ENCODE results near the gene CAPS.
A peak's percentile ranks its signal among the peaks of the same experiment; 100 is the strongest.

The CAPS gene

GRCh38 chr19:5900976-5901375 is 13.1 kb upstream of the CAPS start:
- H3K27me3 ChIP-seq (ENCODE audit: insufficient read depth, poor library complexity, severe bottlenecking) = no peaks in the 10 kb centered on the region
- TF ChIP-seq GABPA (IDR thresholded peaks at IDR 0.05; ENCODE audit: low read depth) = no peak
- TF ChIP-seq CTCF (IDR thresholded peaks at IDR 0.05; ENCODE audit: insufficient read depth, low read length) = no peak
- TF ChIP-seq POLR2AphosphoS5 (IDR thresholded peaks at IDR 0.05; ENCODE audit: low read depth) = no peak
- no peak for TF ChIP-seq SPI1 (IDR thresholded peaks at IDR 0.05; ENCODE audit: borderline replicate concordance, low read depth)
- TF ChIP-seq REST (IDR thresholded peaks at IDR 0.05; ENCODE audit: insufficient replicate concordance, low read depth) = no peak
- no peak overlapping the region for H3K4me3 ChIP-seq (replicated peaks; ENCODE audit: insufficient read depth, low read length)
- DNase-seq (ENCODE audit: low read depth in 1 of 2, low spot score in 1 of 2) = no peak
- H3K27ac ChIP-seq (replicated peaks) = no peak overlapping the region

GRCh38 chr19:5903056-5903623 is 10.9 kb upstream of the CAPS start:
- TF ChIP-seq POLR2AphosphoS5 (IDR thresholded peaks at IDR 0.05; ENCODE audit: low read depth) = no peak
- no peak for TF ChIP-seq SPI1 (IDR thresholded peaks at IDR 0.05; ENCODE audit: borderline replicate concordance, low read depth)
- no peak for TF ChIP-seq GABPA (IDR thresholded peaks at IDR 0.05; ENCODE audit: low read depth)
- TF ChIP-seq REST (IDR thresholded peaks at IDR 0.05; ENCODE audit: insufficient replicate concordance, low read depth) = no peak
- TF ChIP-seq CTCF (IDR thresholded peaks at IDR 0.05; ENCODE audit: insufficient read depth, low read length) = no peak
- Histone ChIP-seq H3K27ac (replicated peaks) (peak overlapping the region; percentile 92), H3K27me3 (ENCODE audit: insufficient read depth, poor library complexity, severe bottlenecking) (no peaks in the 10 kb centered on the region), H3K4me3 (replicated peaks; ENCODE audit: insufficient read depth, low read length) (peak overlapping the region; percentile 96)
- DNase-seq (ENCODE audit: low read depth in 1 of 2, low spot score in 1 of 2) = peak in 1 of 2 experiments; percentile 44

GRCh38 chr19:5903624-5904351 is 10.3 kb upstream of the CAPS start, which contains the start of gene NDUFA11:
TSS of gene NDUFA11 (minus strand) at chr19:5903790. CDS start at chr19:5903708, 82 bp downstream.
- Histone ChIP-seq H3K27me3 (ENCODE audit: insufficient read depth, poor library complexity, severe bottlenecking) (no peaks in the 10 kb centered on the region), H3K27ac (replicated peaks) (peak within 1 kb of the TSS; percentile 92), H3K4me3 (replicated peaks; ENCODE audit: insufficient read depth, low read length) (peak within 1 kb of the TSS; percentile 96)
- DNase-seq (ENCODE audit: low read depth in 1 of 2, low spot score in 1 of 2) = peak; percentile 90 to 97
- TF ChIP-seq SPI1 (IDR thresholded peaks at IDR 0.05; ENCODE audit: borderline replicate concordance, low read depth) (no peak), POLR2AphosphoS5 (IDR thresholded peaks at IDR 0.05; ENCODE audit: low read depth) (peak; percentile 81)

GRCh38 chr19:5904352-5905113 is 9.5 kb upstream of the CAPS start, which contains the start of gene VMAC:
TSS of gene VMAC (plus strand) at chr19:5904872. CDS start at chr19:5904891, 19 bp downstream.
- no peak for TF ChIP-seq CTCF (IDR thresholded peaks at IDR 0.05; ENCODE audit: insufficient read depth, low read length)
- no peak for TF ChIP-seq POLR2AphosphoS5 (IDR thresholded peaks at IDR 0.05; ENCODE audit: low read depth)
- TF ChIP-seq SPI1 (IDR thresholded peaks at IDR 0.05; ENCODE audit: borderline replicate concordance, low read depth) = no peak
- peak within 1 kb of the TSS; percentile 96 for H3K4me3 ChIP-seq (replicated peaks; ENCODE audit: insufficient read depth, low read length)
- H3K27ac ChIP-seq (replicated peaks) = peak within 1 kb of the TSS; percentile 92
- no peaks in the 10 kb centered on the region for H3K27me3 ChIP-seq (ENCODE audit: insufficient read depth, poor library complexity, severe bottlenecking)
- peak; percentile 100 for DNase-seq (ENCODE audit: low read depth in 1 of 2, low spot score in 1 of 2)
